Endometrium (tissue), 2 donors: ENCODE measurements around the gene MORC1.
"Not testable (repeated sequence)": the region's sequence is repeated elsewhere in the genome, so short reads cannot be mapped to it uniquely, and the experiment has no call there.

Source experiments
- FAIRE-seq: peaks from 2 replicates; lab custom pipeline; 2012; peaks lifted over from hg19 to GRCh38; lab: Jason Lieb, UNC
- donor health status: control.
- donor health status: control.

The MORC1 gene

DNA sequence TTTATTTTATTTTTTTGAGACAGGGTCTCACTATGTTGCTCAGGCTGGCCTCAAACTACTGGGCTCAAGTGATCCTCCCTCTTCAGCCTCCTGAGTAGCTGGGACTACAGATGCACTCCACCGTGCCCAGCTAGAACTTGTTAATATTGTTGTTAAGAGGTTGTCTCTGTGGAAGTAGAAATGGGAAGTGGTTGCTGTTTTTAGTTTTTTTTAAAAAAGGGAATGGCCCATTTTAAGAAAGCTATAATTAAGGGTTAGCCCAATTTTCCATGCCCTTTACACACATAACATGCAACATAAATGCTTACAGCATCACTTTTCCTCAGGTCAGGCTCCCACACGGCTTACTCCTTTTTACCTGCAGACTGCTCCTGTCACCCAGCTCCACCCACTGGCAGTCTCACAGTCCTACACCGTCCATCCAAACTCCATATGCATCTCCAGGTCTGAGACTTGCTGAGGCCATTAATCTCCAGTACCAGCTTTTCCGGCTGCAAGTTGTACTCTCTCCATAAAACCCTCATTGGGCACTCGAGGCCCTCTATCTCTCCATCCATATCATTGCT is 19.8 kb downstream of the MORC1 start:
- no peak for FAIRE-seq

GRCh38 chr3:109095166-109095565 is 22.8 kb downstream of the MORC1 start:
- no peak for FAIRE-seq

DNA sequence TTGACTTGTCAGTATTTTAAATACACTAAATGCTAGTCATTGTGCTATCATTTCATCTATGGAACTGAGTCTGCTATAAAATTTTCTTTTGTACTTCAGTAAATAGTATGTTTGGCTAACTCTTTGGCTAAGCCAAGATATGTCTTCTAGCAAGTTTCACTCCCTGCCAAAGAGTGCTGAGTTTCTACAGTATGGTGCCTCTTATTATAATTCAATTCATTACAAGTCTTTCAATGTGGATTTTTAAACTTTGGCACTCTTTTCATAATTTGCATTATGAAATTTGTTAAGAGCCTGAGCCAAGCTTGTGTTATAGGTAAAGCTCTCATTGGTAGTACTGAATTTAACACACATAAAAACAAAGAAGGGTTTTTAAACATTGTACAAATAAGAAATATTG is 24.4 kb downstream of the MORC1 start:
- FAIRE-seq = no peak

DNA sequence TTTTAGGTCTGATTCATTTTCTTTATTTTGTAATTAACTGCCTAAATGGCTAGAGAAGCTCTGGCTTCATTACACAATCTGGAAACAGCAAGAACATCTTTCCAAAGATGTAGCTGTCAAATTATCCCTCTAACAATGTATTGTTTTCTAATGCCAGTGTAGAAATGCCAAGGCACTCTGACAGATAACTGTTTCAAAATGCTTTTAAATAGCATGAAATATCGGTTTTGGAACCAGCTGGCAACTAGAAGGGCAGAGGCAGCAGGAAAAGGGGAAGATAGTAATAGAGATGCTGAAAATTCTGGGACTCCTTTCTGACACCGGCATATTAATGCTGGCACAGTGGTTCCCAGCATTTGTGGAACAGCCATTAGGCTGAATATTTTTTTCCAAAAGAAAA is 26.1 kb downstream of the MORC1 start:
- no peak for FAIRE-seq

GRCh38 chr3:109089265-109089664 is 28.7 kb downstream of the MORC1 start:
- no peak for FAIRE-seq

DNA sequence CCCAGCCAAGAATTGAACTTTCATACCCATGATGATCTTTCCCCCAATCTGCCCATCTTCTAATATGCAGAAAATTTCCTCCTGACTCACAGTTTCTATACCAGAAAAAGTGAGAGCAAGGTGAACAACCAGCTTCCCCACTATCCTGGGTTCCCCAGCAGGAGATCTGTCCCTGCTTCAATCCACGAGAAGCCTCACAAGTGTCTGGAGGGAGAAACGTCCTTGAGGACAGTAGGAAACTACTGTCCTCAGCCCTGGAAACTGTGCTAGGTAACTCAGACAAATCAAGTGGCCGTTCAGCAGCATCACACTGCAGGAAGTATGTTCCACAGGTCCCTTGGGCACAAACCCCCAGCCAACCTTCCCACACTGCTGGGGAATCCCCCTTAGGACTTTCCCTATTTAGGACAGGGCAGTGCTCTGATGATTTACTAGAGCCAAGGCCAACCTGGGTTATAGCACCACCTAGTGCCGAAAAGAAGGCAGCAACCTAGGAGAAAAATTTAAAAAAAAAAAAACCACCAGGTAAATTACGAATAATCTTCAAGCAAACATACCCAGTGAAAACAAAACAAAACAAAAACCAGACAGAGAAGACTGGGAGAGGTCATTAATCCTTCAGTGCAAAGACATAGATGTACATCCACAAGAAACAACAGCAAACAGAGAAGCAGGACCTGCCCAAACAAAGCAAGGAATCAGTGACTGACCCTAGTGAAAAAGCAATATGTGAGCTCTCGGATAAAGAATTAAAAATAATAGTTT is 36.0 kb downstream of the MORC1 start:
- FAIRE-seq = no peak

GRCh38 chr3:109080090-109080489 is 37.8 kb downstream of the MORC1 start:
- FAIRE-seq = not testable (repeated sequence)

DNA sequence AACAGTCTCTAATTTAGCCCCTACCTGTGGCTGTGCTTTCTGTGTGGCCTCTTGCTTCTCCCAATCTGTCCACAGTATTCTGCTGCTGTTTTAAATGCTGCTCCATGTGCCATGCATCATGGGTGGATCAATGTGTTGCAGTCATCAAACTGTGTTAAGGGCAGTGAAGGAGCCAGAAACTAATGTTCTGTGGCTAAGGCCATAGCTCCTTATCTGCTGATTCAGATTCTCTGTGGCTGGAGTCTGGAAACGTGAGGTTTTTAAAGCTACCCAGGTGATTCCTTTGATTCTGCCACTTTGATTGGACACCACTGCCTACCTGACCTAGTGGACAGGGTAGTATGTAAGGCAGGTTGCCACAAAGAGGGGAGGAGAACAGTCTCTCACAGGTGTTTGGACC is 44.8 kb downstream of the MORC1 start:
- no peak for FAIRE-seq

DNA sequence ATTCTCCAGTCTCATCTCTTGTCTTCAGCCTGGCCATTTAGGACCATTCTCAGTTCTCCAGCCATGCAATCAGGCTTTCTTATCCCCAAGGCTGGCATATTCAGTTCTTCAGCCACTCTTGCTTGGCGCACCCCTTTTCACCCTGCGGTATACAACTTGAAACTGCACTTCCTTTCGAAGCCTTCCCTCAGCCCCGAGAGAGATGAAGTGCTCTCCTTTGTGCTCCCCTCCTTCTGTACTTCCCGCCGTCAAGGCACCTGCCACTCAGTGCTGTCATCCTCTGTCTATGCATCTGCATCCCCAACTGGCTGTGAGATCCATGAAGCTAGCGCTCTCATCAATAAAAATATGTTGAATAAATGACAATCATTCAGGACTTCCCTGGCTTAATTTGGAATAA is 45.7 kb downstream of the MORC1 start:
- no peak for FAIRE-seq

DNA sequence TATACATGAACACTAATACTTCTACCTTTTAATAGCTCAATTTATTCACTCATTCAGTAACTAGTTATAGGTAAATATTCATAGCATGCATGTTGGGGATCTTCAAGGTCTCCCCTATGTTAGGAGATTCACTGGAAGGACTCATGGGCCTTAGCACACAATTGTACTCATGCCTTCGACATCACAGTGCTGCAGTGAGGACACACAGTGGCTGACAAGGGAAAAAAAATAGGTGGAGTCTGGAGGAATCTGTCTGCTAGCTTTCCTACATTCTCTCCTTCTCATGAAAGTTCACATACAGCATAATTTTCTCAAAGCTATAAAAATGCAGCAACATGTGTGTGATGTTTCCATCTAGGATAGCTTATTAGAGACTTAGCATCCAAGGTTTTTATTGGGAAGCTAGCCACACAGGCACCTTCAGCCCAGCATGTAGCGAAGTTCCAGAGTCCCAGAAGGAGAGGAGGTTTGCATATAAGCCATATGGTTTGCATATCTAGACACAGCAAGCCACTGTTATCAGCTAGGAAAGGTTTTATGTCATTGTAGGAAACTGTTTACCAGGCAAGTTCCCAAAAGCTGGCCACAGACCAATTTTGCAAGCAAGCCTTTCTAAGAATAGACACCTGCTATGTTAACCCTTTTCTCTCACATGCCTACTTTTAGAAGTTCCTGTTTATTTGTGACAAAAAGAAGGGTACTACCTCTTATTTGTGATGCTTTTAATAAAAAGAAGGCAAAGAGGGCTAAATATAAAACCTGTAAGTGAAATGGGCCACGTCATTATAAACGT is 46.4 kb downstream of the MORC1 start:
- FAIRE-seq = no peak

- no peak for FAIRE-seq
These were observed 47.7 kb downstream of the MORC1 start for GRCh38 chr3:109070211-109070610.

DNA sequence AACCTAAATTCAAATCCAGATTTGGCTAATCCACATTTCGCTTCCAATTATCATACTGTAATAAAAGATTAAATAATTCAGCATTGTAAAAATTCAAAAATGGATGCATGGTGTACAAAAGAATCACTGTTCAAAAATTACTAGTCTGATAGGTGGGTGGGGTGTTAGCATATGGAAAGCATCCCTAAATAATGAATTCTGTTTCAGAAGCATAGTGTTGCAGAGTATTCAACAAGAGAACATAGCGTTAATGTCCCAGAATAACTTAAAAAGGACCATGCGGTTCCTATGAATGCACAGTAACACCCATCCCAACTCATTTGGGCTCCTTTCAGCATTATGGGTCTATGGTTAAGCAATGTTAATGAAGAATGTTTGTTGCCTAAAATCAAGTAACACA is 51.1 kb downstream of the MORC1 start:
- no peak for FAIRE-seq

GRCh38 chr3:109059264-109059663 is 58.7 kb downstream of the MORC1 start:
- FAIRE-seq = no peak

DNA sequence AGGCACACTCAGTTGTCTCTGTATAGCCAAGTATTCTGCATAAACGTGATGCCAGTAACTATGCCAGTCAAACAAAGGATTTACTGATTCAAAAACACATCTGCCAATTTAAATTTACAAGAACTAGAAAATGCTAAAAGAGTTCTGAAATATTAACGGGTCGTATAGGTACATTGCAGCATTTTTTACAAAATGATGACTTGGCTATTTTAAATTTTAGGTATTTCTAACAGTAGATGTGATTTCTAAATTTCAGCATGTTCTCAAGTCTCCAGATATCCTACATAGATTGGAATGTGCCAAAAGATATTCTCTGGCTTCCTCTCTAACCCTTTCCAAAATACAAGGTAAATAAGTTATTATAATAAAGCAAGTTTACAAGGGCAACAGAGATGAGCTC is 60.3 kb downstream of the MORC1 start:
- FAIRE-seq = no peak

DNA sequence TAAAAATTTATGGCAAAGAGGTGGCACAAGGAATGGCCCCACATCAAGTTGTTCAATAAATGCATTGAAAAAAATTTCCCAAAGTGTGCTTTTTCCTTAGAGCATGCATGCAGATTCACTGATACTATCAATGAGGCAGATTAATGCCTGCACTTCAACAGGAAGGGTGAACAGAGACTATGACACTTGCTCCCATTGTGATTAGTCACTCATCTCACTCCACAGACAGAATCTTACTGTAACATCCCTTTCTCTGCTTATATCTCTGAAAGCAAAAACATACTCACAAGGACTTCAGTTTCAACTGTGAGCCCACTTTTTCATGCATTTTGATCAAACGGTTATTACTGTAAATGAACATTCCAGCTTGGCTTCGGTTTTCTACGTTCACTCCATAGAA is 60.9 kb downstream of the MORC1 start:
- FAIRE-seq = no peak

GRCh38 chr3:109050591-109051167 is 67.3 kb downstream of the MORC1 start:
- no peak for FAIRE-seq

DNA sequence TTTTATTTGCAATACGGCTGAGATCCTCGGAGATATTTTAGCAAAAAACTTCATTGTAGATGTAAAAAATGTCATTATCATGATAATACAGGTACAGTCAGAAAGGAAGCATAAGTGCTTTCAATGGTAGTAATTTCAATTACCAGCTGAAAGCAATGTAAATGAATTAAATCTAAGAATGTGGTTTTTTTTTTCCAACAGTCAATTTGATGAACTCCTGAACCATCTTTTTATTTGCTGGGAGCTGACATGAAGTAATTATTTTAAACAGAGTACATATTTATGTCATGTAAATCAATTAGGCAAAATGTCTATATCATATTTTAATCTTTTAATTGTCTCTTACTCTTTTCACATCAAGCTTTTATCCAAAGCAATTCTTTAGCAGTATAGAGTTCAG is 70.6 kb downstream of the MORC1 start:
- no peak for FAIRE-seq

DNA sequence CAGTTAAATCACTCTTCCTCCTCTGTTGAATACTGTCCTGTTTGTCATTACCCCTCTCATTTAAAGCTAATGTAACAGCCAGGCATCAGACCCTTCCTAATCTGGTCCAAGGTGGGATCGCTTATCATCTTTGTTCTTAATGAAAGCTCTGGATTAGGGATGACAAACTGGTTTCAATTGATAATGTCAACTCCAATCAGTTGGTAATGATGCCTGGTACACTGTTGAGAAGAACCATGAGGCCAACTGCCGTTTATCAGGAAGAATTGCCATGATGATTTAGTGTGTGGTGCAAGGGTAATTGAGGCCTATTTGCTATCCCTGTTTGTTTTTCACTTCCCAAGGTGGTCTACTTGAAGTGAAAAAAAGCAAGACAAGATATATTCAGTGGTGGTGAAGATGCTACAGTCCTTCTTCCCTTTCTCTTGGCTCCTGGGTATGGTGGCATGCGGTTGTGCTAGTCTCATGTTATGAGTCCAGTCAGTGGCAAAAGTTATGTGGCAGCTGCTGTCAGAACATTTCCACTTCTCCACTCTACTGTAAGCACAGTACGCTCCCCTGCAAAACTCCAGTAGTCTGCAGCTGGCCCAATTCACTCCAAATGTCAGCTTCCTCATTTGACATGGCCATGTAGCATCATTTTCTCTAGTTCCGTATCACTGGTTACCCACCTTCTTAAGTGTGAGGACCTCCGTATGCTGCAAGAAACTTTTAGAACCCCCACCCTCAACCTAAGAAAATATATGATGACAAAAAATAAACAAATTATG is 72.5 kb downstream of the MORC1 start:
- FAIRE-seq = no peak

DNA sequence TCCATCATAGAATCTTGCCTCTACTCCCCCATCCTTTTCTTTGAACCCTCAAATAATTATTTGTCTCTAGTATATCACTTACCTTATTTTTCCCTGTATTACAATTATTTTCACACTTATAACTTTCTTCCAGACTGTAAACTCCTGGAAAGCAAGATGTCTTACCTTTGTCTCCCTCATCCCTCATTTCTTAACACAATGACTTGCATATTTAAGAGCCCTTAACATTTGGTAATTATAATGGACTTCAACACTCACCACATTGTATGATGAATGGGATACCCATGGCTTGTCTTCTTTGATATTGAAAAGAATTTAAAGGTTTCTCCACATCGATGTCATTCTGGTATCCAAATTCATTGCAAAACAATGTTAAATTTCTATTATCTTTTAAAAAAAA is 82.9 kb downstream of the MORC1 start:
- FAIRE-seq = no peak

DNA sequence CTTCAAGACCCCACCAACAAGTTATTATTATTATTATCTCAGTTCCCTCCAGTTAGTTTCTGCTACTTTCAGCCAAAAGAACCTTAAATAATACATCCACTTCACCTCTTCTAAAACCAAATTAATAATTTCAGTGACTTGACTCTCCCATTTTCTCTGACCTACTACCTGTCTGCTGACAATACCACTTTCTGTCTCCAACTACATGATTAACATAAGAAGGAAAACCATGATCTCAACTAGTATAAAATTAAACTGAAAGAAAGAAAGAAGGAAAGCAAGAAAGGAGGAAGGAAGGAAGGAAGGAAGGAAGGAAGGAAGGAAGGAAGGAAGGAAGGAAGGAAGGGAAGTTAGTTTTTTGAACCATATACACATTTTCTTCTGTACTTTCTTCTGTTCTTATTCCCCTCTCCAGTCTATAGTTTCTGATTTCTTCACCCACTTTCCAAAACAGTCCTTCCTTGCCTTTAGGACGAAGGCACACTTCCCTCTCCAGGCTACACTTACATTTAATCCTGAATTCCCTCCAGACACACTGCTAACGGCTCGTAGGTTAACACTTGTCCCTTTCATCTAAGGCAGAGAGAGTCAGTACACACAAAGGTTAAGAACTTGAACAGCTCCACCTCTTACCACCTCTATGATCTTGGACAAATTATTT is 84.8 kb downstream of the MORC1 start:
- FAIRE-seq = no peak

DNA sequence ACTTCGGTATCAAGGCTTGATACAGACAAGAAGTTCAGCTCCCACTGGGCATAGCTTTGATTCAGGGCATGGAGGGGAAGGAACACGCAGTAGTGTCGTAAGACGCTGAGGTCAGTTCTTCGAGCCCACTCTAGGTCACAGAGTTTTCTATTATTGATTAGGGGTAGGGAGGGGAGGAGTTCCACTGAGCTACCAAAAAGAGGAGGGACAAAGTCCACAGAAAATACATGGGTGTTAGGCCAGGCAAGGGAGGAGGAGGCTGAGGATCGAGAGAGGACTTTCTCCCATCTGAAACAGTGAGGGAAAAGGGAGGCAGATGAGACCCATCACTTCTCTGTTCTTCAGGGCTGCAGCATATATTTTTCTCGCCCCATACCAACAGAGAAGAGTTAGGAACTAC is 89.2 kb downstream of the MORC1 start:
- no peak for FAIRE-seq

- no peak for FAIRE-seq
These were observed 91.1 kb downstream of the MORC1 start for GRCh38 chr3:109026821-109027220.
